ENCODE measurements around the gene FAM163B.

DNA sequence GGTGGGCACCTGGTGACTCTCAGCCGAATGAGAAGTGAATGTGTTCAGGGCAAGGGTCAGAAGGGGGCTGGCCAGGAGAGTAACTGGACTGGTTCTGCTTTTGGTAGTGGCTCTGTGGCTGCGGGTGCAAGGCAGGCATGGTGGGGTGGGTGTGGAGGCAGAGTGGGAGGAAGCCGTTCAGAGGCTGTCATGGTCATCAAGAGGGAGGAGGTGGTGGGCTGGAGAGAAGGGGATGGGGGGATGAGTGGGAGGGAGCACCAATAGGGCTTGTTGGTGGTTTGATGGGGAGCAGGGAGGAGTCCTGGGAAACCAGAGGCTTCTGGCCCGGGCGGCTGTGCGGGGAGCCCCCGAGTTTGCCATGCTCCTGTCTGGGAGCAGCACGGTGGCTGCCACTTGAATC is 13.3 kb downstream of the FAM163B start:
- TF ChIP-seq, protein P1, sequence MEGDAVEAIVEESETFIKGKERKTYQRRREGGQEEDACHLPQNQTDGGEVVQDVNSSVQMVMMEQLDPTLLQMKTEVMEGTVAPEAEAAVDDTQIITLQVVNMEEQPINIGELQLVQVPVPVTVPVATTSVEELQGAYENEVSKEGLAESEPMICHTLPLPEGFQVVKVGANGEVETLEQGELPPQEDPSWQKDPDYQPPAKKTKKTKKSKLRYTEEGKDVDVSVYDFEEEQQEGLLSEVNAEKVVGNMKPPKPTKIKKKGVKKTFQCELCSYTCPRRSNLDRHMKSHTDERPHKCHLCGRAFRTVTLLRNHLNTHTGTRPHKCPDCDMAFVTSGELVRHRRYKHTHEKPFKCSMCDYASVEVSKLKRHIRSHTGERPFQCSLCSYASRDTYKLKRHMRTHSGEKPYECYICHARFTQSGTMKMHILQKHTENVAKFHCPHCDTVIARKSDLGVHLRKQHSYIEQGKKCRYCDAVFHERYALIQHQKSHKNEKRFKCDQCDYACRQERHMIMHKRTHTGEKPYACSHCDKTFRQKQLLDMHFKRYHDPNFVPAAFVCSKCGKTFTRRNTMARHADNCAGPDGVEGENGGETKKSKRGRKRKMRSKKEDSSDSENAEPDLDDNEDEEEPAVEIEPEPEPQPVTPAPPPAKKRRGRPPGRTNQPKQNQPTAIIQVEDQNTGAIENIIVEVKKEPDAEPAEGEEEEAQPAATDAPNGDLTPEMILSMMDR (IDR thresholded peaks at IDR 0.05) = no peak
- no peak for TF ChIP-seq POLR2A (IDR thresholded peaks at IDR 0.05)
